Fibroblast of lung (primary cell): Measurements from ENCODE around the gene PSMC4. TPM values are rescaled to one million over a fixed set of nuclear protein-coding genes. Genes with fewer than 3 reads are reported as not detected.

Experiments used
- DNase-seq, 2 donors: peaks; one replicate each; pipeline versions ENCODE4 v3.0.0 to v3.0.0-alpha.2; 2010; ENCODE audit warnings: low read depth in 2 of 2
- H2AFZ ChIP-seq: 2 replicates; pipeline ENCODE4 v1.5.1; 2012; ENCODE audit warnings: low read length, control low read depth, inconsistent platforms
- H3K27ac ChIP-seq: 2 replicates; pipeline ENCODE4 v1.5.1; 2011; ENCODE audit warnings: low read length, control low read depth; ENCODE audit not compliant: insufficient read depth
- H3K27me3 ChIP-seq: 2 replicates; pipeline ENCODE4 v1.5.1; 2011; ENCODE audit warnings: mild to moderate bottlenecking, low read length; ENCODE audit not compliant: control insufficient read depth, insufficient read depth
- H3K36me3 ChIP-seq: 2 replicates; pipeline ENCODE4 v1.5.1; 2011; ENCODE audit warnings: low read length; ENCODE audit not compliant: control insufficient read depth, insufficient read depth
- H3K4me1 ChIP-seq: 2 replicates; pipeline ENCODE4 v1.5.1; 2011; ENCODE audit warnings: low read length; ENCODE audit not compliant: control insufficient read depth, insufficient read depth; ENCODE audit errors: extremely low read depth
- H3K4me2 ChIP-seq: 2 replicates; pipeline ENCODE4 v1.5.1; 2011; ENCODE audit warnings: low read length, control low read depth; ENCODE audit not compliant: insufficient read depth; ENCODE audit errors: extremely low read depth
- H3K4me3 ChIP-seq, 4 experiments: fragments of 200-600 bp in 1 of 4; sonication (generic) in 1 of 4; replicated peaks in 1 of 4; 2 replicates each; pipeline ENCODE4 v1.5.1; 2011 to 2016; ENCODE audit warnings: low read length in 4 of 4, low read depth in 3 of 4, mild to moderate bottlenecking in 3 of 4, control low read depth in 2 of 4, inconsistent platforms in 1 of 4, mixed read lengths in 1 of 4; ENCODE audit not compliant: insufficient read depth in 1 of 4; ENCODE audit errors: control extremely low read depth in 1 of 4
- H3K79me2 ChIP-seq: 2 replicates; pipeline ENCODE4 v1.5.1; 2012; ENCODE audit warnings: mild to moderate bottlenecking, low read length, inconsistent platforms; ENCODE audit not compliant: control insufficient read depth, insufficient read depth
- H3K9ac ChIP-seq: 2 replicates; pipeline ENCODE4 v1.5.1; 2011; ENCODE audit warnings: mild to moderate bottlenecking, low read length, control low read depth; ENCODE audit not compliant: insufficient read depth
- H3K9me3 ChIP-seq: 2 replicates; pipeline ENCODE4 v1.5.1; 2012; ENCODE audit warnings: low read depth, low read length; ENCODE audit not compliant: control insufficient read depth, insufficient read depth
- H4K20me1 ChIP-seq: 2 replicates; pipeline ENCODE4 v1.5.1; 2011; ENCODE audit warnings: low read length; ENCODE audit not compliant: control insufficient read depth, insufficient read depth; ENCODE audit errors: extremely low read depth
- EZH2 ChIP-seq: IDR thresholded peaks from 2 replicates; pipeline ENCODE4 v1.5.1; 2012; ENCODE audit warnings: low read length, control low read depth, mild to moderate bottlenecking; ENCODE audit errors: missing control alignments
- polyA plus RNA-seq, 2 donors: library from polyadenylated mRNA; depleted of rRNA in 1 of 2; stranded (reverse) in 1 of 2; unstranded in 1 of 2; fragments of >200 nt; gene quantifications; 2 replicates each; pipeline ENCODE4 v1.2.1, GENCODE V29; 2011 to 2012; ENCODE audit warnings: missing spikeins in 1 of 2
- total RNA-seq: library from RNA; depleted of rRNA; stranded (reverse); fragments of >200 nt; gene quantifications from 2 replicates; pipeline ENCODE4 v1.2.1, GENCODE V29; 2014
- TF ChIP-seq, protein P1 (sequence below), 2 donors: IDR thresholded peaks in 1 of 2; conservative IDR thresholded peaks in 1 of 2; 1 replicate in 1 of 2; 2 replicates in 1 of 2; pipeline ENCODE4 v1.5.1; 2011 to 2012; ENCODE audit warnings: low read length in 2 of 2, control low read depth in 1 of 2, inconsistent platforms in 1 of 2, low read depth in 1 of 2, mild to moderate bottlenecking in 1 of 2

Gene PSMC4
- total and polyA plus RNA-seq, 2 donors (not counting 1 experiment from before 2014, with no cell fraction given) = 75.1 to 76.0 TPM

DNA sequence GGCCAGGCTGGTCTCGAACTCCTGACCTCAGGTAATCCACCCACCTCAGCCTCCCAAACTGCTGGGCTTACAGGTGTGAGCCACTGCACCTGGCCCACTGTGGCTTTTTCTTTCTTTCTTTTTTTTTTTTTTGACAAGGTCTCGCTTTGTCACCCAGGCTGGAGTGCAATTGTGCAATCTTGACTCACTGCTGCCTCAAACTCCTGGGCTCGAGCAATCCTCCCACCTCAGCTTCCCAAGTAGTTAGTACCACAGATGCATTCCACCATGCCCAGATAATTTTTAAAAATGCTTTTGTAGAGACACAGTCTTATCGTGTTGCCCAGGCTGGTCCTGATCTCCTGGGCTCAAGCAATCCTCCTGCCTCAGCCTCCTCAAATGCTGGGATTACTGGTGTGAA lies 24.4 kb upstream of the PSMC4 start:
- Histone ChIP-seq H3K27ac (no peak overlapping the region), H3K79me2 (no peaks in the 10 kb centered on the region), H3K4me2 (no peak overlapping the region), H3K9ac (no peak overlapping the region), H3K4me3 (no peak overlapping the region), H3K36me3 (no peaks in the 10 kb centered on the region), H3K9me3 (no peaks in the 10 kb centered on the region), H3K27me3 (no peaks in the 10 kb centered on the region), H3K4me1 (no peaks in the 10 kb centered on the region), H2AFZ (no peak overlapping the region), H4K20me1 (no peaks in the 10 kb centered on the region)
- TF ChIP-seq, protein P1, sequence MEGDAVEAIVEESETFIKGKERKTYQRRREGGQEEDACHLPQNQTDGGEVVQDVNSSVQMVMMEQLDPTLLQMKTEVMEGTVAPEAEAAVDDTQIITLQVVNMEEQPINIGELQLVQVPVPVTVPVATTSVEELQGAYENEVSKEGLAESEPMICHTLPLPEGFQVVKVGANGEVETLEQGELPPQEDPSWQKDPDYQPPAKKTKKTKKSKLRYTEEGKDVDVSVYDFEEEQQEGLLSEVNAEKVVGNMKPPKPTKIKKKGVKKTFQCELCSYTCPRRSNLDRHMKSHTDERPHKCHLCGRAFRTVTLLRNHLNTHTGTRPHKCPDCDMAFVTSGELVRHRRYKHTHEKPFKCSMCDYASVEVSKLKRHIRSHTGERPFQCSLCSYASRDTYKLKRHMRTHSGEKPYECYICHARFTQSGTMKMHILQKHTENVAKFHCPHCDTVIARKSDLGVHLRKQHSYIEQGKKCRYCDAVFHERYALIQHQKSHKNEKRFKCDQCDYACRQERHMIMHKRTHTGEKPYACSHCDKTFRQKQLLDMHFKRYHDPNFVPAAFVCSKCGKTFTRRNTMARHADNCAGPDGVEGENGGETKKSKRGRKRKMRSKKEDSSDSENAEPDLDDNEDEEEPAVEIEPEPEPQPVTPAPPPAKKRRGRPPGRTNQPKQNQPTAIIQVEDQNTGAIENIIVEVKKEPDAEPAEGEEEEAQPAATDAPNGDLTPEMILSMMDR (conservative IDR thresholded peaks at IDR 0.05 in 1 of 2, IDR thresholded peaks at IDR 0.05 in 1 of 2; ENCODE audit: low read depth in 1 of 2, low read length in 2 of 2) = no peak
- no peak for TF ChIP-seq EZH2
- DNase-seq = no peak

DNA sequence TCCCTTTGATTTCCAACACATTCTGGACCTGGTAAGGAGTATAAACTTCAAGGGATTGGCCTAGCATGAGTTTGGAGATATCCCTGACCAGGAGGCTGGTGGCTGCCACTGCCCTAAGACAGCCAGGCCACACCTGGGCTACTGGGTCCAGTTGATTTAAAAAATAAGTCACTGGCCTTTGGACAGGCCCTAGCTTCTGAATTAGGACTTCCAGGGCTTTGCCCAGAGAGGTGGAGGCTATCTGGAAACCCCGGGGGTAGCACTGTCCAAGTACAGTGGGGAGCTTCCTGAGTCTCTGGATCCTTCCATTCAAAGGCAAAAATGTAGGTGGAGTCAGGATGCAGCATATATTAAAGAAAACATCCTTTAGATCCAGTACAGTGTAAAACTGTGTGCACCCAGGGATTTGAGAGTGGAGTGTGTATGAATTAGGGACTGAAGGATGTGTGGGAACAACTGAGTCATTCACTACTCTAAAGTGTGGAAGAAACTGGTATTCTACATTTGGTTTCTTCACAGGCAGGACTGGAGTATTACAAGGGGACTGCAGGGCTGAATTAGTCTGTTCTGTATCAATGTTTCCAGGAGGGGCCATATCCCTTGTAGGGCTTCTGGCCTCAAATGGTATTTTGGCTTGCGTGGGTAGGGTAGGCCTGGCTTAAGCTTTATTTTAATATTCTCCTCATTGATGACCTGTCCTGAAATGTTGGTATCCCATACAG lies 21.8 kb upstream of the PSMC4 start:
- Histone ChIP-seq H3K79me2 (no peaks in the 10 kb centered on the region), H2AFZ (no peak overlapping the region), H3K4me1 (no peaks in the 10 kb centered on the region), H3K4me3 (no peak overlapping the region), H3K9ac (no peak overlapping the region), H3K4me2 (no peak overlapping the region), H4K20me1 (no peaks in the 10 kb centered on the region), H3K27ac (no peak overlapping the region), H3K36me3 (no peaks in the 10 kb centered on the region), H3K9me3 (no peaks in the 10 kb centered on the region), H3K27me3 (no peaks in the 10 kb centered on the region)
- no peak for TF ChIP-seq EZH2
- TF ChIP-seq, protein P1 (conservative IDR thresholded peaks at IDR 0.05 in 1 of 2, IDR thresholded peaks at IDR 0.05 in 1 of 2; ENCODE audit: low read depth in 1 of 2, low read length in 2 of 2) = no peak
- no peak for DNase-seq

DNA sequence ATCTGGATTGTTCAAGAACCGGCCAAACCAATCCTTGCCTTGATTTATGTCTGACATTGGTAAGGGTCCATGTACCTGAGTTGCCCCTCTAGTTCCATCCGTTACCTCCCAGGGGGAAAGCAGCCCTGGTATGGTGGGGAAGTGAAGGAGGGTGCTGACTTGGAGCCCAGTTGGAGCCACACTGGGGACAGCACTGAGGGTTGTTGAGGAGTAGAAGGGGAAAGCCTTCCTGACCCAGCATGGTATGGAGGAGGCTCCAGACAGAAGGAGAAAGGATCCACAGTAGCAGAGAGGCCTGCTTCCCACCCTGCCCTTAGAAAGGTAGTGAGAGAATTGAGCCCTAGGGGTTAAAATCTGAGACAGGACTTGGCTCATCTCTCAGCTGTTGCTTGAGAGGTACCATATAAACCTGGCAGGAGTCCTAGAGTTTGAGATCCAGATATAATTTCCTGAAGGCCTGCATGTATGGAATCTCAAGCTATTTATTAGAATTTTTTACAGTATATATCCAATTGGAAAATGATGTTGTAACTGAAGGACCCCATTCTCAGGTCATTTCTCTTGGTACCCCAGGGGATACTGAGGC lies 19.8 kb upstream of the PSMC4 start:
- no peaks in the 10 kb centered on the region for H4K20me1 ChIP-seq

More for the DNA sequence above, 19.8 kb upstream of the PSMC4 start:
- TF ChIP-seq, protein P1 (conservative IDR thresholded peaks at IDR 0.05 in 1 of 2, IDR thresholded peaks at IDR 0.05 in 1 of 2; ENCODE audit: low read depth in 1 of 2, low read length in 2 of 2) = no peak
- TF ChIP-seq EZH2 = no peak
- H3K4me2 ChIP-seq = no peak overlapping the region
- H2AFZ ChIP-seq = no peak overlapping the region
- H3K36me3 ChIP-seq = no peaks in the 10 kb centered on the region
- no peak overlapping the region for H3K4me3 ChIP-seq
- DNase-seq = no peak
- H3K9me3 ChIP-seq = no peaks in the 10 kb centered on the region
- H3K27me3 ChIP-seq = no peaks in the 10 kb centered on the region
- H3K4me1 ChIP-seq = no peaks in the 10 kb centered on the region
- no peak overlapping the region for H3K9ac ChIP-seq
- no peaks in the 10 kb centered on the region for H3K79me2 ChIP-seq
- H3K27ac ChIP-seq = no peak overlapping the region
